Measurements from ENCODE around the gene VPS36.

GRCh38 chr13:52455677-52456041, 5.2 kb upstream of the VPS36 start:
- TF ChIP-seq CTCF (conservative IDR thresholded peaks at IDR 0.05; ENCODE audit: low read length) (no peak), EZH2phosphoT487 (IDR thresholded peaks at IDR 0.05; ENCODE audit: borderline replicate concordance) (no peak)
